SK-N-SH treated with all-trans-retinoic acid at 6 μM for 48 hours (cell line): Measurements from ENCODE around the gene GAPDHS.

Source experiments
- CSDC2 ChIP-seq: fragments of 250-450 bp; sonication (Bioruptor Pico); IDR thresholded peaks from 2 replicates; pipeline ENCODE4 v1.5.0; 2020; ENCODE audit warnings: mild to moderate bottlenecking, moderate library complexity
- ZC3H10 ChIP-seq: fragments of 250-450 bp; sonication (Bioruptor Pico); IDR thresholded peaks from 2 replicates; pipeline ENCODE4 v1.5.1; 2021; ENCODE audit warnings: mild to moderate bottlenecking, moderate library complexity
- ZNF565 ChIP-seq: fragments of 450-650 bp; formaldehyde crosslinking; conservative IDR thresholded peaks from 2 replicates; pipeline ENCODE4 v1.5.0; 2020; ENCODE audit warnings: low read depth, mild to moderate bottlenecking, moderate library complexity
- ZNF70 ChIP-seq: fragments of 450-650 bp; formaldehyde crosslinking; IDR thresholded peaks from 2 replicates; pipeline ENCODE4 v1.5.0; 2020; ENCODE audit warnings: mild to moderate bottlenecking, moderate library complexity

DNA sequence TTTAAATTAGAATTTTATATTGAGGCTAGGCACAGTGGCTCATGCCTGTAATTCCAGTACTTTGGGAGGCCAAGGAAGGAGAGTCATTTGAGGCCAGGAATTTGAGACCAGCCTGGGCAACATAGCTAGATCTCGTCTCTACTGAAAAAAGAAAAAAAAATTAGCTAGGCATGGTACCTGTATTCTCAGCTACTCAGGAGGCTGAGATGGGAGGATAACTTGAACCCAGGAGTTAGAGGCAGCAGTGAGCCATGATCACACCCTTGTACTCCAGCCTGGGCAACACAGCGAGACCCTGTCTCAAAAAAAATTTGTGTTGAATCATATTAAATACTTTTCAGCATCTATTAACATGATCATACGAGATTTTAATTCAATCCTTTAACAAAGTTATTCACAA is 57.6 kb downstream of the GAPDHS start:
- TF ChIP-seq ZNF565 (CRISPR knock-in tag), result no peak
- no peak for TF ChIP-seq ZC3H10 (CRISPR knock-in tag)
- no peak for TF ChIP-seq CSDC2 (CRISPR knock-in tag)
- TF ChIP-seq ZNF70 (CRISPR knock-in tag), result no peak
